GM12892 (cell line): Measurements from ENCODE around the gene ATP11A.

Experiments
- DNase-seq: peaks from one replicate; pipeline ENCODE4 v3.0.0; 2011; ENCODE audit not compliant: insufficient read length
- FAIRE-seq: peaks from 2 replicates; lab custom pipeline; 2011; peaks lifted over from hg19 to GRCh38; lab: Jason Lieb, UNC
- POLR2A ChIP-seq: IDR thresholded peaks from 2 replicates; pipeline ENCODE4 v1.6.1; 2011; ENCODE audit warnings: low read depth, low read length, control low read depth
- POLR2AphosphoS5 ChIP-seq: IDR thresholded peaks from 2 replicates; pipeline ENCODE4 v1.6.1; 2011; ENCODE audit warnings: low read depth, low read length, control low read depth
- TAF1 ChIP-seq: IDR thresholded peaks from 2 replicates; pipeline ENCODE4 v1.6.1; 2011; ENCODE audit warnings: low read depth, mild to moderate bottlenecking, control low read depth, low read length, borderline replicate concordance

Gene ATP11A

DNA sequence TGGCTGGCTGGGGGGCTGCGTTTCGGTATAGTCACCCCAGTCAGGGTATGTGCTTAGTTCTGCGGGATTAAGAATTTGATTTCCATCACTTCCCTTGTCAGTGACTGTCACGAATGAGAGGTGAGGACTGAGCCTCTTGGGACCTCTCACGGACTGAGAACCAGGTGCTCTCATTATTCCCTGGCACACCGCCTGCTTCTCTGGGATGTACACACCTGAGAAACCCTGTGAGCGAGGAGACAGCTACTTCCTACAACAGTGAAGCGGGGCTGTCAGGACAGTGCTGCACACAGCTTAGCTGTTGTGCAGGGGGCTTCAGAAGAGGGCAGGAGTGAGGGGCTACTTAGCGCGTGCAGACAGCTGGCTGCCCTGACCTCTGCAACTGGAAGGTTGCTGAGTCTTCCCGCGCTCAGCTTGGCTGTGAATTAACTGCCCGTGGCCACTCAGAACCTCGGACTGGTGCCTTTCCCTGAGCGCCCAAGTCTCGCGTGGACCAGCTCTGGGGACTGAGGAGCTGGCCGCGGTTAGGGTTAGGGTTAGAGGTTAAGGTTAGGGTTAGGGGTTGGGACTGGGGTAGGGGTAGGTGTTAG is 213.9 kb downstream of the ATP11A start:
- DNase-seq (no peak), FAIRE-seq (no peak)
- TF ChIP-seq POLR2A (no peak), POLR2AphosphoS5 (no peak), TAF1 (no peak)

DNA sequence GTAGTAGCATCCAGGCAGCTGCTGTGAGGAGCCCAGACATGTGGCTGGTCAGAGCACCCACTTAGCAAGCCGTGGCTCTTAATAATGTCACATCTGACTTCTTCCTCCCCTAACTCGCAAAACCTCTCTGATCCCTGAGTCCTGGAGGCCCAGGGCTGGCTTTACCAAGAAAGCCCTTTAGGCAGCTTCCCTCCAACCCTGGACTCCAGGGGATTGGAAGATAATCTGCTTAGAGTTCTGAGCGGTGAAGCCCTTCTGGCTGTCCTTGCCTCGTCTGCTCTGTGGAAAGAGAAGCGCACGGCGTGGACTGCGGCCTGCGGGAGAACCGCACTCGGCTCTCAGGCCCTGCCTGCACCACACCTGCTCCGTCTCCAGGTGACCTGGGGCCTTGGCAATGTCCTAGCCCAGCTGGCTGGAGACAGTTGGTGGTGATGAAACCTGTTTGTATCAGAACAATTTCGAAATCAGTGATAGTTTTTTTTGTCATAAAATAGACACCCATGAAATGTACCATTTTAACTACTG is 214.7 kb downstream of the ATP11A start:
- no peak for FAIRE-seq
- TF ChIP-seq POLR2AphosphoS5 (no peak), POLR2A (no peak)
- DNase-seq = no peak

DNA sequence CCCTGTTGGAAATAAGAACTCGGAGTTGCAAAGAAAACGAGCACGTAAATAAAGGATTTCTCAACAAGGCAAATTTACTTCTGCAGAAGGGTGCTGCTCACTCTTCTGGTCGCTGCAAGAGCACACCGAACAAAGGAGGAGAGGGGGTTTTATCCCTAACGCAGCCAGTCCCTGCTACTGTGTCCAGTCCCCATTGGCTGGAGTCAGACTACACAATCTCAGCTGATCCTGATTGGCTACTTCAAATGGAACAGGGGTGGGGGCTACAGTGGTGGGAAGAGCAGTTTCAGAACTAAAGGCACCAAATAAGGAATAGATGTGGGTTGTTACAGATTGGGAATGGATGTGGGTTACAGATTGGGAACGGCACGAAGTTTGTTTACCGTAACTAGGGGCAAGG is 215.2 kb downstream of the ATP11A start:
- TF ChIP-seq POLR2AphosphoS5 = no peak
- no peak for TF ChIP-seq TAF1
- TF ChIP-seq POLR2A = no peak
- FAIRE-seq (no peak), DNase-seq (no peak)

DNA sequence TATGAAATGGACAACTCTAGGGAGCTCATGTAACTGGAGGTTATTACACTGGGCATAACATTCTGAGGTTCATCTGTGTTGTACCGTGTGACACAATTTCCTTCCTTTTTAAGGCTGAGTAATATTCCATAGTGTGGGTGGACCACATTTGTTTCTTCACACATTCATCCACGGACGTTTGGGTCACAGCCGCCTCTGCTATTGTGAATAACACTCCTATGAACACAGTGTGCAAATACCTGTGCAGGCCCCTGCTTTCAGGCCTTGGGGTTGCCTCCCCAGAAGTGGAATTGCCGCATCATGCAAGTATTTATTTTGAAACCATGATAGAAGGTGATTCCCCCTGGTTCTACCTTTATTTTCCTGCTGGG is 215.8 kb downstream of the ATP11A start:
- no peak for TF ChIP-seq TAF1
- no peak for TF ChIP-seq POLR2A
- no peak for TF ChIP-seq POLR2AphosphoS5
- DNase-seq (no peak), FAIRE-seq (no peak)

DNA sequence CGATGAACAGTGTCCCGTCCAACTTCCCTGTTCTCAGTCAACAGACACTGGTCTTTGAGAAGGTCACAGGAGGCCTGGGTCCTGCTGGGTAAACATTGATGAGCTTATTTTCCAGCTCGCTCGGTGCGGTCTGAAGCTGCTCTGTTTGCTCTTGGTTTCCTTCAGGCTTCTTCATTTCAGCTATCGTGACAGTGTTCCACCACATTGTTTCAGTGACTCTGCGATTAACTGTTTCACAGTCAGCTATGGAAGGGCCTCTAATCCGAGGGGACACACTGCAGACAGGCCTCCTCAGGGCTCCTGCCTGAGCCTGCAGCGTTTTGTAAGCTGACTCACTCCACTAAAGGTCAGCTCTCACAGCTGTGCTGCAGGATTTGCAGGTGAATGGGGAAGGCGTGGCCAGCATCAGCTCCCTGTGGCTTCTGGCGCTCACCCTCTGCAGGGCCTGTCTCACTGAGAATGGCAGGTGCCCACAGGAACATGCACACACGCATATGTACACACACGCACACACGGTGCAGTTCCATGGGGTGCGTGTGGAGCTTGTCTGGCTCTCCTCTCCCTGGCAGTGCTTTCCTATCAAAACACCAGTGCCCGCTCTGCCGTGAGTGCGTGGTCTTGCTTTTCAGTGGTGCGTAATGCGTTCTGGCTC is 216.3 kb downstream of the ATP11A start:
- TF ChIP-seq POLR2A (no peak), POLR2AphosphoS5 (no peak), TAF1 (no peak)
- DNase-seq (no peak), FAIRE-seq (no peak)

DNA sequence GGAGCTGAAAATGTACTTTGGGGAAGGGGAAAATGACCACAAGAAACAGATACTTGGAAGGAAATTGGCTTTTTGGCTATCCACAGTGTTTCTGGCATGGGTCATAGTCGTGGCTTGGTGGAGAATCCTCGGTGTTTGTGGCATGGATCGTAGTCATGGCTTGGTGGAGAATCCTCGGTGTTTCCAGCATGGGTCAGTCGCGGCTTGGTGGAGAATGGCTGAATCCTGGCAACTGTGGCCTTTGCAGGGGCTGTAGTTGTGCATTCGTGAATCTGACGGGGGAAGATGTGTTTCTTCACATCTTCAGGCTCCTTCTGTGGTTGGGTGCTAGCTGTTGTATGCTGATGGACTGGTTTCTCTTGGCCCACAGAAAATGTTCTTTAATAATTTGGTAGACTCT is 217.4 kb downstream of the ATP11A start:
- no peak for DNase-seq
- TF ChIP-seq POLR2A (no peak), TAF1 (no peak)
- FAIRE-seq = no peak

DNA sequence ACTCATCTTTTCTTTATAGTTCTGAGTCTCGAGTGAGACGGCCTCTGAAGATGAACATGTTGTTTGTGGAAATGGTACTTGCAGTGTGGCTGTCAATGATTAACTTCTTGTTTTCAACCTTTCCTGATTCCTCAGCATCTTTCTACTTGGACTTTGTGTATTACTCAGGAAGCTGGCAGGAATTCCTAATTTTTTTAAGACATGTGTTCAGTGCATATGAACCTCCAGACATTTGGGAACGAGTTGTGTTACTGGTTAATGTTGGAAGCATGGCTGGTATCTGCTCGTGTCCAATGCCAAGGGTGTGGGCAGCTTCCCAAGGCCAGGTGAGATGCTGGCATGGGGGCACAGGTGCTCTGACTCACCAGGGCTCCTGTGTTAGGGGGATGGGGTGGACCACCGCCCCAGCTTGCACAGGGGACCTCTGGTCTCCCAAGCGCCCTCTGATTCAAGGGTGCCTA is 218.1 kb downstream of the ATP11A start:
- DNase-seq (no peak), FAIRE-seq (no peak)
- no peak for TF ChIP-seq POLR2A
- no peak for TF ChIP-seq TAF1
- TF ChIP-seq POLR2AphosphoS5 = no peak

DNA sequence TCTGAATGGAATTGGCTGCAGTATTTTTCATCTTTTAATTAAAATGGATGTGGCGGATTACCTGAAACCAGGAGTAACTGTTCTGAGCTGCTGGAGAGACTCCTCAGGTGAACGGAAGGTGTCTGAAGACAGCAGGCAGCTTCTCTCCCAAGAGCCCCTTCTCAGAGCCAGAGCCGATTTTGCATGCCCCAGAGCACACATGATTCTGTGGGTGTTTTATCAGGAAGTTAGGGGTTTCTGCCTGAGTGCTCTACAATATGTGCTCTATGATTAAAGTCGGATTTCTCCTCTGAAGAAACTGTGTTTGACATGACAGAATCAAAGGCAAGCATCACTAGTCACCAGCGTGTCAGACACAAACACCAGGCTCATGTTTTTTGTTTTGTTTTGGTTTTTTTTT is 218.5 kb downstream of the ATP11A start:
- FAIRE-seq (no peak), DNase-seq (no peak)
- TF ChIP-seq TAF1 (no peak), POLR2A (no peak)

DNA sequence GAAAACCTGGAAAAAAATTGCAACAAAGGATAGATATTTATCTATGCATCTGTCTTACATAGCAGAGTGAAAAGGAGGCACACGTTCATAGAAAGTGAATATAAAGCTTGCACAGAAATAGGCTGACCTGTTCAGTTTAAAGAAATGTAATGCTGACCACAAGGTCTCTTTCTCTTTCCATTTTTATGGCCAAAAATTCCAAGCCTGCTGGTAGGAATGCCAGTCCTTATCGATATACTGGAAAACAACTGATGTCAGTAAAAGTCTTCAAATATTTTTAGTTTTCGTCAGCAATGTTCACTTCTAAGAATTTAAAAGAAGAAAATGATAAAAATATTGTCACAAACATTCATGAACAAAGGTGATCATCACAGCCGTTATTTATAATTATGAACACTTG is 220.2 kb downstream of the ATP11A start:
- DNase-seq (no peak), FAIRE-seq (no peak)
- TF ChIP-seq TAF1 (no peak), POLR2AphosphoS5 (no peak)

DNA sequence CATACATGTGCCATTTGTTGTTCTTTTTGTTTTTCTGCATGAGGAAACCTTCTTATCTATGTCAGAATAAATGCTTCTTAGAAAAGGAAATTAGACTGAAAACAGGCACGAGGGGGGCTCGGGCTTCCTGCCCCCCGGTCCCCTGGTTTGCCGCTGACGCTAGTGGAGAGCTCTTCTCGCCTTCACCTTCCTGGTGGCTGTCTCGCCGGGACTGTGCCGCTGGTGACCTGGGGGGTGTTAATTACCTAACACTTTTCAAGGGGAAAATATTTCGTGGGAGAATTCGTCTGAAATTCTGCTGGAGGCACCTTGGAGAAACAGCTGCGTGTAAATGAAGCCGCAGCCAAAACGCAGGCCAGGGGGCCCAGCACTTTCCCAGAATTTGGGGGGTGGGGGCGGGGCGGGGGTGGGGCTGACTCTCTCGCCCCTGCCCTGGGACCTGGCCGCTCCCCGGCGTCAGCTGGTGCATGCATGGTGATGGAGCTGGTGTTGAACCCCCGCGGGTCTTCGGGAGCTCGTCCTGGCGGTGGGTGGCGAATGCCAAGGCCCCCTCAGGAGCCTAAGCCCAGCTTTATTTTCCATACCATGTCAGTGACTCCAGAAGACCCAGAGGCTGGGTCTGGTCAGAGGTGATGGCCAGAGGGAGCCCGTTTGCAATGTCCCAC is 220.9 kb downstream of the ATP11A start:
- TF ChIP-seq POLR2A (no peak), POLR2AphosphoS5 (no peak), TAF1 (no peak)
- DNase-seq = no peak
- no peak for FAIRE-seq

DNA sequence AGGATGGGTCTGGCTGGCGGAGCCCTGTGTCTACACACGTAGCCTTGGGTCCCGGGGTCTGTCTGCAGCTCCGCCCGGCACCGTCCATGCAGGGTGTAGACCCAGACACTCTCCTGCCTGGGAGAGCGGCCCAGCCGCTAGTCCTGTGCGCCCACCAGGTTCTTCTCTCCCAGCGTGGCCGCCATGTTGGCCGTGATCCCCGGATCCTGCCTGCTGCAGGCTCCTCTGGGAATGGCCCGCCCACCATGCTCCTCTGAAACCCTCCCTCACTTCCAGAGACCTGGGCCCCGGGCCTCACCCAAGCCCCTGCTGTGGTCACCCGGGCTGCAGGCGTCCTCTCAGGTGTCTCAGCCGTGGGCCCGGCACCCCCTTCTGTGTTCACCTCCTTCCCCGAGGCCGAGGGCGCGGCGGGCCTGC is 221.5 kb downstream of the ATP11A start:
- FAIRE-seq (no peak), DNase-seq (no peak)
- TF ChIP-seq TAF1 (no peak), POLR2AphosphoS5 (no peak), POLR2A (no peak)

DNA sequence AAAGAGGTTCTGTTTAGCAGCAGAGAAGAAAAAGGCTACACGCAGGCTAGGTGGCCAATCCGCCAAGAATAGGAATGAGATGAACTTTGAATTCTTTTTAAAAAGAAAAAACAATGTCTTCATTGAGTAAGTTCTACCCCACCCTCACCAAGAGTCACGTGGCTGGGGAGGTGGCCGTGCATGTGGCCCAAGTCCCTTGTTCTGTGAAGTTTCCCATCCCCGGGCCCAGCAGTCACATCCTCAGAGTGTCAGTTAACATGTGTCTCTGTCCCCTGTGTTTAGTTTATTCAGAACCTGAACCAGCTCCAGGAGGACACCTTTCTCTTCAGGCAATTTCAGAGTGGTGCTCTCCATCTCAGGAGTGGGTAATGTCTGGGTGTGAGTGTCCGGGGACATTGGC is 222.0 kb downstream of the ATP11A start:
- DNase-seq (no peak), FAIRE-seq (no peak)
- TF ChIP-seq POLR2A = no peak
- TF ChIP-seq POLR2AphosphoS5 = no peak
- no peak for TF ChIP-seq TAF1
